Measurements from ENCODE around the gene BDP1. TPM values are rescaled to one million over a fixed set of nuclear protein-coding genes. Genes with fewer than 3 reads are reported as not detected.
"Not testable (repeated sequence)": the region's sequence is repeated elsewhere in the genome, so short reads cannot be mapped to it uniquely, and the experiment has no call there.

Gene BDP1, protein sequence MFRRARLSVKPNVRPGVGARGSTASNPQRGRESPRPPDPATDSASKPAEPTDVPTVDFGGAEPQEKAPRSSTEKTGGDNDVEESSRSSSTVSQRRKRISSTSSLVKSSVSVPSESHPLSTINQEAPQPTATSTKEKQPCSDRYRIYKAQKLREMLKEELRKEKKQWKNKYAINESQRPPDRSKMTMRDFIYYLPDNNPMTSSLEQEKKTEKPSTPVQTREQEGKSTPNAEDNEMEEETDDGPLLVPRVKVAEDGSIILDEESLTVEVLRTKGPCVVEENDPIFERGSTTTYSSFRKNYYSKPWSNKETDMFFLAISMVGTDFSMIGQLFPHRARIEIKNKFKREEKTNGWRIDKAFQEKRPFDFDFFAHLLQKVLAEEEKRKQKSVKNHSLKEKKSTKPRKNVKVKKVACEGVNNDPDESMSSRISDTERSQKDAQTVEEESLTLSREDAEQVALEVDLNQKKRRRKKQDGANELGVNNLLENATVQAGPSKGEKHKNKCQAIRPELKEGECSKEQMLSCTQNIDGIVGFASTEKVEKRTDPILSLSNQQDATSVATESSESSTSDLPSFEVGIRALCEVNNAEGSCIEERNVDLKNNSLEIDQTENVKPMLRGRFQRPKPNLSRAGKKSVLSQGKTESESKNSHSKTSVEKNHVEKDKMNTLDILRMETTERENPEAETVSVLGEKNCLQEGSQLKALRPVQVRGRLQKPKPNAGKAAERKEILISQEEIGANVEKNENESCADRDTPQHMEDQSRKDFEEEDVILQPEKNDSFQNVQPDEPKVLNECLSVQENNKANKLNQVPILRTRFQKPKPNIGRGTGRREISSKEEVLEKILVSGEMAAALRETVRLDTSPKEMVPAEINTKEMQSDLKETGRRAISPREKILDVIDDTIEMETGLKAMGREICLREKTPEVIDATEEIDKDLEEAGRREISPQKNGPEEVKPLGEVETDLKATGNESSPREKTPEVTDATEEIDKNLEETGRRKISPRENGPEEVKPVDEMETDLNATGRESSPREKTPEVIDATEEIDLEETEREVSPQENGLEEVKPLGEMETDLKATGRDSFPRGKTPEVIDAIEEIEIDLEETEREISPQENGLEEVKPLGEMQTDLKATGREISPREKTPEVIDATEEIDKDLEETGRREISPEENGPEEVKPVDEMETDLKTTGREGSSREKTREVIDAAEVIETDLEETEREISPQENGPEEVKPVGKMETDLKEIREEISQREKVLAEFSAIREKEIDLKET (N-terminal part only)
- 10 to 100 TPM; 23.7 to 26.6 TPM for total RNA-seq

DNA sequence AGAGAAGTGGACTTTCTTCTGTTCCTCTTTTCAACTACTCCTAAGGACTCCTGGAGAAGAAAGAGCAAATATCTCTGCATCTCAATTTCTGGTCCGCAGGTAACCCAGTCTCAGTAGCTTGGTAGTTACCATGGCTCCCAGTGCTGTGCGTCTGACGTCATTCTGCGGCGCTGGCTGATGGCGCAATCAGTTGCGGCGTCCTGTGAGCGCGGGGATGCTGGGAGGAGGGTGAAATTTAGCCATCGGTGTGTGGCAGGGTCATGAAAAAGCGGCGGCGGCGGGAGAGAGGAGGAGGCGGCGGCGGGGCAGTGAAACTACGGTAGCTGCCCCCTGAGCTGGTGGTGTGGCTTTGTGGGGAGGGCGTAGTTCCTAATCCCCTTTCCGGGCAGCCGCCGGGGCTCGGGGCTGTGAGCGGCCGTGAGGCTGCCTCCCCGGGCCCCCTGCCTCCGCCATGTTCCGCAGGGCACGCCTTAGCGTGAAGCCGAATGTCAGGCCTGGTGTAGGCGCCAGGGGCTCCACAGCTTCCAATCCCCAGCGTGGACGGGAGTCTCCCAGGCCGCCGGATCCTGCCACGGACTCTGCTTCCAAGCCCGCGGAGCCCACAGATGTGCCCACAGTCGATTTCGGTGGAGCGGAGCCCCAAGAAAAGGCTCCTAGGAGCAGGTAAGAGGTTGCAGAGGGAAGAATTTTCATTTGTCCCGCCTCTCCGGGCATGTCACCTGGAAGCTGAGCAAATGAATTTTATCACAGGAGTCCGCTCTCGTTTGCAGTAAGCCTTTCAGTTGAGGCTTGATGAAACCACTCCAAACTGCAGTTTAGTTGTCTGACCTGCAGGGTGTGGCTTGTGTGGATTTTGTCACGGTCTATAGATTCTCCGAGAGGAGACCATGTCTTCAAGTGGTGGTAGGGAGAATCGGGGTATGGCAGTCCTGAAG lies at the start of gene BDP1:
Gene BDP1 (plus strand): TSS at position 225 of the 935 bp plus-strand sequence. CDS start 227 bp downstream, at position 452.
- Mint-ChIP-seq H3K27ac (peak within 1 kb of the TSS; percentile 92), H3K36me3 (peaks cover 21% of the 10 kb centered on the region), H3K27me3 (peaks cover 7% of the 10 kb centered on the region), H3K4me3 (peak within 1 kb of the TSS; percentile 96), H3K9me3 (no peaks in the 10 kb centered on the region), H3K4me1 (ENCODE audit: low read depth) (peaks cover 24% of the 10 kb centered on the region)
- peak; percentile 99 for DNase-seq
- POLR2A ChIA-PET = interaction anchor here (0.9 kb wide), 1 partner anchor 132 kb away, joined by 3 read pairs; the partner anchor contains the start of gene MCCC2
- intact Hi-C loops (cut with micrococcal nuclease) = loop anchor here (1.0 to 5.0 kb wide), 2 partner anchors 132 to 146 kb away; partner anchors contain the start of gene MCCC2
- CTCF ChIA-PET = interaction anchor here (1.0 kb wide), 1 partner anchor 20 kb away, joined by 6 read pairs; no protein-coding TSS in a partner anchor

DNA sequence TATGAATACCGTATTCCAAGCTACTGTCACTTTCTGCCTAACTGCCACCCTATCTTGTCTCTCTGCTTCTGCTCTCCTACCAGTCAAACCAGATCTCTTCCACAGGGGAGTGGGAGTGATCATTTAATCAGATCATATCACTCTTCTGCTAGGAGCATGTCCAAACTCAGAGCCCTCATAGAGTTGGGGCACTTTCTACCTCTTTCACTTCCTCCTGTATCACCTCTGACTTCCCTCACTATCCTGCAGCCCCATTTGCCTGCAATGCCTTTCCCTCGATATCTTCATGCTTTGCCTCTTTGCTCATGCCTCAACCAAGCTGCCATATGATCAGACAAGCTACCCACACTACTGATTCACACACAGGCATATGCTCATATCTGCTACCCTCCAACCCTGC lies 45.4 kb upstream of the BDP1 start:
- DNase-seq; H3K4me1 Mint-ChIP-seq (ENCODE audit: low read depth); CTCF ChIA-PET; H3K36me3 Mint-ChIP-seq; H3K9me3 Mint-ChIP-seq; POLR2A ChIA-PET; intact Hi-C loops (cut with micrococcal nuclease); H3K4me3 Mint-ChIP-seq; H3K27ac Mint-ChIP-seq: not testable (repeated sequence)
- peaks cover 15% of the 10 kb centered on the region for H3K27me3 Mint-ChIP-seq

DNA sequence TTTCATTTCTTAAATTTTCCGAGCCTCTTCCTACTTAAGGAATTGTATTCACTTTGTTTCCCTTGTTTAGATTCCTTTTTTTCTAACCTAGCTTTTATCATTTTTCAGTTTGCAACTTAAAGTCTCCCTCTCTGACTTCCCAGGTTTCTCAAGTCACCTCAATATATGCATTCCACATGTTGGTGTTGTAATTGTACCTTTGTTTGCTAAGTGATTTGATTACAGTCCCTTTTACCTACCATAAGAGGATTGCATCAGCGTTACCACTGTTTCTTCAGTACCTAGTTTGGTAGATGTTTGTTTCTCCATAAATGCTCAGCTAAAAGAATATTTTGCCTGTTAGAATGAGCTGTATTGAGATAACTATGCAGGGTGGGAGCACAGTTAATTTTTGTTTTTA lies 39.8 kb upstream of the BDP1 start:
- POLR2A ChIA-PET; H3K36me3 Mint-ChIP-seq; H3K9me3 Mint-ChIP-seq; DNase-seq; H3K4me3 Mint-ChIP-seq; CTCF ChIA-PET; intact Hi-C loops (cut with micrococcal nuclease); H3K4me1 Mint-ChIP-seq (ENCODE audit: low read depth); H3K27ac Mint-ChIP-seq: not testable (repeated sequence)
- peaks cover 26% of the 10 kb centered on the region for H3K27me3 Mint-ChIP-seq

DNA sequence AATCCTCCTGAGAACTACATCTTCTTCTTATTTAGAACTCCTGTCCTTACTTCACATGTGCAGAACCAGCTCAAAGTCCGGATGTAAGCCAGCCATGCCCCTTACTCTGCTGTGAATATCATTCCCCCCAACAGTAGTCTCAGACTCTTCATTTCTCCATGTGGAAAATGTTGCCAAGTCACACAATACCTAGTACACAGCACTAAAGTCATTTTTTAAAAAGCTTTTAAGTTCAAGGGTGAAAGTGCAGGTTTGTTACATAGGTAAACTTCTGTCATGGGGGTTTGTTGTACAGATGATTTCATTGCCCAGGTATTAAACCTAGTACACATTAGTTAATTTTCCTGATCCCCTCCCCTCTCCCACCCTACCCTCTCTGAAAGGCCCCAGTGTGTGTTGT lies 37.4 kb upstream of the BDP1 start:
- DNase-seq, CTCF ChIA-PET: not testable (repeated sequence)

DNA sequence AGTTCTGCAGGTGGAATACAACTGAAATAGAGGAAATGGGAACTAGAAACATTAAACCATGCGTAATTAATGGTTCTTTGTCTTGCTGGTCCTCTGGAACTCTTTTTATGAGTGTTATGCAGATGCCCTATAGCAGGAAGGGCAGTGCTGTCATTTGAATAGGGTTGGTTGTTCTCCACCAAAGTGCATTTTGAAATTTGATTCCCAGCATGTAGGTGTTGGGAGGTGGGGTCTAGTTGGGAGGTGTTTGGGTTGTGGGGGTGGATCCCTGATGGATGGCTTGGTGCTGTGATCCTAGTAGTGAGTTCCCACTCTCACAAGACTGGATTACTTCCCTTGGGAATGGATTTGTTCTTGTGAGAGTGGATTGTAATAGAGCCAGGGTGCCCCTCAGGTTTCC lies 34.2 kb upstream of the BDP1 start:
- H3K4me3 Mint-ChIP-seq; H3K9me3 Mint-ChIP-seq; POLR2A ChIA-PET; H3K27ac Mint-ChIP-seq; CTCF ChIA-PET; H3K36me3 Mint-ChIP-seq; DNase-seq; intact Hi-C loops (cut with micrococcal nuclease); H3K4me1 Mint-ChIP-seq (ENCODE audit: low read depth): not testable (repeated sequence)
- H3K27me3 Mint-ChIP-seq = peaks cover 14% of the 10 kb centered on the region

More for the DNA sequence above, 37.4 kb upstream of the BDP1 start:
- peaks cover 26% of the 10 kb centered on the region for H3K27me3 Mint-ChIP-seq
- H3K4me3 Mint-ChIP-seq; H3K36me3 Mint-ChIP-seq; H3K9me3 Mint-ChIP-seq; POLR2A ChIA-PET; H3K4me1 Mint-ChIP-seq (ENCODE audit: low read depth); intact Hi-C loops (cut with micrococcal nuclease); H3K27ac Mint-ChIP-seq: not testable (repeated sequence)

DNA sequence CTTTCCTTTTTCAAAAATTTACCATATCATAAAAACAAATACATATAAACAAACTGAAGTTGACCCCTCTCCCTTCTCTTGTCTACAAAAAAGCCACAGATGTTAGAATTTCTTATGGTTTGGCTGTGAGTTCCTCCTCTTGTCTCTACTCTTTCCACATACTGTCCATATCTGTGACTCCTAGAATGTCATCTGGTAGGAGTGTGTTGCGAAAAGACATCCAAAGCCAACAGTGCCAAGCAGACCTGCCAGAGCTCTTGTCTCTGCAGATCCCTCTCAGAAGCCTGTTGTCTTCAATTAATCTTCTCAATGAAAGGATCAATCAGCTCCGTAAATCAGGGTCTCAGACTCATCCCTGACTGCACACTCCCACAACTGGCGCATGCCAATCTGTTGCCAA lies 31.6 kb upstream of the BDP1 start:
- H3K9me3 Mint-ChIP-seq = not testable (repeated sequence)

DNA sequence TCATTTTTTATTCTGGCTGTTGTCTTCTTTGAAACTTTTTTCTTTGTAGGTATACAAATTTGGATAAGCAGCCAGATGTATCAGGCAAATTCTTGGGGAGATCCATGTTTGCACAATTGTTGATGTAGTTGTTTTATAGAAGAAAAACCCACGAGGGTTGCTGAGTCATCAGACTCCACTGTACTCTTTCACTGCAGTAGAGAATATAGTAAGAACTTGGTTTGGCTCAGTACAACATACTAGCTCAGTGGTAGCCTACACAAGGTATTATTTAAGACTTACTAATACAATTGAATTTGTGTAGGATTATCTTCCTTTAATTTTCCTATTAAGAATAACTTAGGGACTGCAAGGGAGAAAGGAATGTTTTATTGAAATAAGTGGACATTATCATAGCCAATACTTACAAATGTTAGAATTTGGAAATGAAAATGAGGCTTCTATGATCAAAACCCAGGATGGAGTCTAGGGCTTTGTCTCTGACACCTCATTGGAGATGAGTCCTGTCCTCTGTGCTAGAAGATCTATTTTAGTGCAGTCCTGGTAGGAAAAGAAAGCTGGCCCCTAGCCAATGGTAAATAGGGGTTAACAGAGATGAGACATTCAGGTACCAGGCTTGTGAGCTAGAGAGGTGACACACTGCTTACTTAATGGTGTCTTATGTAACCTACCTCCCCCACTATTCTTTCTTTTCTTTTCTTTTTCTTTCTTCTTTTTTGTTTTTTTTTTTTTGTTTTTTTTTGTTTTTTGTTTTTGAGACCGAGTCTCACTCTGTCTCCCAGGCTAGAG lies 28.6 kb upstream of the BDP1 start:
- H3K27me3 Mint-ChIP-seq; H3K36me3 Mint-ChIP-seq; DNase-seq; H3K9me3 Mint-ChIP-seq; intact Hi-C loops (cut with micrococcal nuclease); H3K27ac Mint-ChIP-seq; CTCF ChIA-PET; H3K4me1 Mint-ChIP-seq (ENCODE audit: low read depth); H3K4me3 Mint-ChIP-seq; POLR2A ChIA-PET: not testable (repeated sequence)

More for the DNA sequence above, 31.6 kb upstream of the BDP1 start:
- intact Hi-C loops (cut with micrococcal nuclease); H3K27me3 Mint-ChIP-seq; DNase-seq; H3K36me3 Mint-ChIP-seq; H3K4me3 Mint-ChIP-seq; CTCF ChIA-PET; H3K4me1 Mint-ChIP-seq (ENCODE audit: low read depth); POLR2A ChIA-PET; H3K27ac Mint-ChIP-seq: not testable (repeated sequence)

DNA sequence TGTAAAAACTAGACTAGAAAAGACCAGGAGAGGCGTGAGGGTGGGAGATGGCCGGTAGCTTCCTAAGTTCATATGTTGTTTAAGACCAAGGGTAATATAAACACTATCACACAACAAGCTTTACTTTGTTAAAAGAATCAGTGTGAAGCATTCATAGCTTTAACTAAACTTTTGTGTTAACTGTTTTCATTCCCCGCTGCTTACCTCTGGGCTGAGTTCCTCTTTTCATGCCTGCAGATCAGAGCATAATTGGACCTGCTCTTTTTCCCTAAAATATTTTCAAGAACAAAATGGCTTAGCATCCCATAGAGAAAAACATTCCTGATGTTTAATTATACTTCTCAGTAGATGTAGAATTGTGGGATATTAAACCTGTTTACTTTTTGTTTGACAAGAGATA lies 23.0 kb upstream of the BDP1 start:
- not testable (repeated sequence) for H3K9me3 Mint-ChIP-seq, H3K4me3 Mint-ChIP-seq

DNA sequence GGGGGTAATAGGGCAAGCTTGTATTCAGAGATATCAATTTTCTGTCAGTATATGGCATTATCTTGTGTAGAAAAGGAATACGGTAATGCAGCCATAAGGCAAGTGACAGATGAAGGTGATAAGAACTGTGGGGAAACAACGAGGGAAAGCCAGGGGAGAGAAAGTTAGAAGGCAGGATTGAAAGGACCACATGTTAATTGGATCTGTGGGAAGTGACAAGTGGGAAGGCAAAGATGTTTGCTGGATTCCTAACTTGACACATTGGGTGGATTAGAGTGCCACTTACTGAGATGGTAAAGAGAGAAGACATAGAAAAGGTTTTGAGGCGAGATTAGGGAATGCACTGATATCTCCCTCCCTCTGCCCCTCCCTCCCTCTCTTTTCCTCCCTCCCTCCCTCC lies 20.6 kb upstream of the BDP1 start:
- H3K4me3 Mint-ChIP-seq; intact Hi-C loops (cut with micrococcal nuclease); H3K27ac Mint-ChIP-seq; H3K36me3 Mint-ChIP-seq; H3K4me1 Mint-ChIP-seq (ENCODE audit: low read depth); POLR2A ChIA-PET; H3K9me3 Mint-ChIP-seq; H3K27me3 Mint-ChIP-seq; DNase-seq; CTCF ChIA-PET: not testable (repeated sequence)

More for the DNA sequence above, 23.0 kb upstream of the BDP1 start:
- H3K4me1 Mint-ChIP-seq (ENCODE audit: low read depth); H3K36me3 Mint-ChIP-seq; H3K27ac Mint-ChIP-seq; H3K27me3 Mint-ChIP-seq; DNase-seq; CTCF ChIA-PET; POLR2A ChIA-PET; intact Hi-C loops (cut with micrococcal nuclease): not testable (repeated sequence)

DNA sequence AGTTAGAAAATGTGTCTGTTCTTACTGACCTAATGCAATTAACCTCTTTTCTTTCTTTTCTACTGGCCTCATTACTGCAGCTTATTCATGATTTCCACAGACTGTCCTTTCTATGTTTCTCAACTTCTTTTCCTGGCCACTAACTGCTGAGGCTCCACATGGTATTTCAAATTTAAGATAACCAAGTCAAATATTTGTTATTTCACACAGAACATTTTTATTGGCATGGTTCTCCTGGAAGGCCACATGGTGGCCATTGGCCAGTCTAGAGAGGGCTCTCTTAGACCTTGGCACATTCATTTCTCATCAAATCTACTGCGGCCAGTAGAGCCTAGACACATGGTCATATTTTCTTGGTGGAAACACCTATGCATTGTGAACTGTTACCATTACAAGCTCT lies 13.9 kb upstream of the BDP1 start:
- POLR2A ChIA-PET; DNase-seq; H3K9me3 Mint-ChIP-seq; H3K4me1 Mint-ChIP-seq (ENCODE audit: low read depth); H3K36me3 Mint-ChIP-seq; intact Hi-C loops (cut with micrococcal nuclease); H3K27ac Mint-ChIP-seq; H3K4me3 Mint-ChIP-seq; CTCF ChIA-PET: not testable (repeated sequence)
- H3K27me3 Mint-ChIP-seq = peaks cover 15% of the 10 kb centered on the region

DNA sequence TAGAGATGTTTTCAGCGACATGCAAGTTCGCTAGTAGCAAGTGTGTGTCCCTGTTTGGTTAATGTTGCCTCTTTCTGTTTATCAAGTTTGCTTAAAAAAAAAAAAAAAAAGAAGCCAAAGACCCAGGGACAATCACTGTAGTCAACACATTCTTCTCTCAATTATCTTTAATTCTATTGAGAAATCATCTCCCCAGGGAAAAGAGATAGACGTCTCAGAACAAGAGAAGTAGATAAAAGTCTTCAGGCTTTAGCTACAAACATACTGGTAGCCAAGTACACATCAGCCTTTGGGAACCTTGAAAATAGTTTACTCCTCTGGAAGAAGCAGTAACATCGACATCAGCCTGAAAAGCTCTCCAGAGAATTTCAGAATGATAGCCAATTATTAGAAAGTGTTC lies 11.6 kb upstream of the BDP1 start:
- H3K9me3 Mint-ChIP-seq; H3K36me3 Mint-ChIP-seq; intact Hi-C loops (cut with micrococcal nuclease); CTCF ChIA-PET; H3K27ac Mint-ChIP-seq; H3K4me1 Mint-ChIP-seq (ENCODE audit: low read depth); DNase-seq; POLR2A ChIA-PET; H3K4me3 Mint-ChIP-seq: not testable (repeated sequence)
- peaks cover 15% of the 10 kb centered on the region for H3K27me3 Mint-ChIP-seq

Data from activated CD4-positive, alpha-beta memory T cell treated with anti-CD3 and anti-CD28 coated beads for 36 hours (primary cell).